H9 (cell line): ENCODE results near the gene MAML1. TPM values are rescaled to one million over a fixed set of nuclear protein-coding genes. Genes with fewer than 3 reads are reported as not detected.

Experiments
- DNase-seq: peaks from one replicate; pipeline ENCODE4 v3.0.0-alpha.2; 2017
- H2AFZ ChIP-seq: one replicate; pipeline ENCODE4 v1.6.1; 2013; ENCODE audit warnings: mild to moderate bottlenecking, low read length, control low read depth, moderate library complexity
- H2AK5ac ChIP-seq: 2 replicates; pipeline ENCODE4 v1.6.1; 2013; ENCODE audit warnings: low read length, control low read depth, mixed read lengths; ENCODE audit not compliant: insufficient read length
- H2BK120ac ChIP-seq: one replicate; pipeline ENCODE4 v1.6.1; 2013; ENCODE audit warnings: low read depth, mild to moderate bottlenecking, low read length, control low read depth, inconsistent platforms; ENCODE audit not compliant: poor library complexity, severe bottlenecking
- H2BK12ac ChIP-seq: 2 replicates; pipeline ENCODE4 v1.6.1; 2013; ENCODE audit warnings: low read length, control low read depth, mixed read lengths, low read depth; ENCODE audit not compliant: insufficient read length
- H2BK15ac ChIP-seq: 2 replicates; pipeline ENCODE4 v1.6.1; 2013; ENCODE audit warnings: low read depth, low read length, control low read depth
- H2BK20ac ChIP-seq: one replicate; pipeline ENCODE4 v1.6.1; 2013; ENCODE audit warnings: low read depth, mild to moderate bottlenecking, low read length, control low read depth, inconsistent platforms; ENCODE audit not compliant: poor library complexity, severe bottlenecking
- H2BK5ac ChIP-seq: 2 replicates; pipeline ENCODE4 v1.6.1; 2013; ENCODE audit warnings: low read length, control low read depth, mixed read lengths; ENCODE audit not compliant: insufficient read length
- H3K14ac ChIP-seq: 2 replicates; pipeline ENCODE4 v1.6.1; 2013; ENCODE audit warnings: low read length, control low read depth; ENCODE audit not compliant: insufficient read depth
- H3K18ac ChIP-seq: 2 replicates; pipeline ENCODE4 v1.6.1; 2013; ENCODE audit warnings: low read depth, mild to moderate bottlenecking, mixed read lengths, low read length, control low read depth; ENCODE audit not compliant: insufficient read length
- H3K23ac ChIP-seq: 2 replicates; pipeline ENCODE4 v1.6.1; 2013; ENCODE audit warnings: low read length, control low read depth, mixed read lengths, low read depth; ENCODE audit not compliant: insufficient read length
- H3K23me2 ChIP-seq: 2 replicates; pipeline ENCODE4 v1.6.1; 2013; ENCODE audit warnings: low read depth, mild to moderate bottlenecking, mixed read lengths, low read length, control low read depth; ENCODE audit not compliant: insufficient read length, poor library complexity, severe bottlenecking
- H3K27ac ChIP-seq: 2 replicates; pipeline ENCODE4 v1.5.1; 2013; ENCODE audit warnings: low read length, control low read depth, mixed read lengths, low read depth; ENCODE audit not compliant: insufficient read length
- H3K27me3 ChIP-seq: 2 replicates; pipeline ENCODE4 v1.6.1; 2013; ENCODE audit warnings: low read length, control low read depth, inconsistent platforms; ENCODE audit not compliant: insufficient read depth
- H3K4ac ChIP-seq: 2 replicates; pipeline ENCODE4 v1.6.1; 2013; ENCODE audit warnings: low read depth, mild to moderate bottlenecking, control low read depth, inconsistent platforms, low read length, moderate library complexity
- H3K4me1 ChIP-seq: 2 replicates; pipeline ENCODE4 v1.6.1; 2013; ENCODE audit warnings: low read length, control low read depth, inconsistent platforms; ENCODE audit not compliant: insufficient read depth
- H3K4me2 ChIP-seq: 2 replicates; pipeline ENCODE4 v1.6.1; 2013; ENCODE audit warnings: low read length, control low read depth, mixed read lengths; ENCODE audit not compliant: insufficient read length, insufficient read depth
- H3K56ac ChIP-seq: 2 replicates; pipeline ENCODE4 v1.6.1; 2013; ENCODE audit warnings: low read depth, mild to moderate bottlenecking, mixed read lengths, low read length, control low read depth; ENCODE audit not compliant: insufficient read length
- H3K79me1 ChIP-seq: 2 replicates; pipeline ENCODE4 v1.6.1; 2013; ENCODE audit warnings: low read depth, mild to moderate bottlenecking, moderate library complexity, low read length, control low read depth, inconsistent platforms; ENCODE audit not compliant: insufficient read depth, poor library complexity, severe bottlenecking
- H3K79me2 ChIP-seq: 2 replicates; pipeline ENCODE4 v1.6.1; 2013; ENCODE audit warnings: low read length, control low read depth, inconsistent platforms; ENCODE audit not compliant: insufficient read depth
- H3K9ac ChIP-seq: 2 replicates; pipeline ENCODE4 v1.6.1; 2013; ENCODE audit warnings: low read length, control low read depth, mixed read lengths; ENCODE audit not compliant: insufficient read length; ENCODE audit errors: extremely low read depth
- H3K9me3 ChIP-seq: one replicate; pipeline ENCODE4 v1.6.1; 2013; ENCODE audit warnings: low read depth, low read length, inconsistent platforms; ENCODE audit not compliant: control insufficient read depth
- H3T11ph ChIP-seq: one replicate; pipeline ENCODE4 v1.6.1; 2013; ENCODE audit warnings: mild to moderate bottlenecking, low read length, control low read depth, inconsistent platforms
- H4K20me1 ChIP-seq: one replicate; pipeline ENCODE4 v1.6.1; 2013; ENCODE audit not compliant: control insufficient read depth, insufficient read length, insufficient read depth
- H4K5ac ChIP-seq: 2 replicates; pipeline ENCODE4 v1.6.1; 2013; ENCODE audit warnings: low read depth, mild to moderate bottlenecking, mixed read lengths, low read length, control low read depth; ENCODE audit not compliant: insufficient read length
- H4K8ac ChIP-seq: replicated peaks from 2 replicates; pipeline ENCODE4 v1.6.1; 2013; ENCODE audit warnings: low read length, control low read depth, mixed read lengths, low read depth; ENCODE audit not compliant: insufficient read length
- H4K91ac ChIP-seq: 2 replicates; pipeline ENCODE4 v1.6.1; 2013; ENCODE audit warnings: low read depth, mild to moderate bottlenecking, moderate library complexity, mixed read lengths, low read length, control low read depth; ENCODE audit not compliant: insufficient read length
- H3K27ac Mint-ChIP-seq, 3 experiments: 2 replicates in 2 of 3; 3 replicates in 1 of 3; pipeline ENCODE4 v1.8.0; 2020 to 2021; ENCODE audit warnings: mixed read lengths in 3 of 3, mild to moderate bottlenecking in 1 of 3, moderate library complexity in 1 of 3
- H3K27me3 Mint-ChIP-seq: 2 replicates; pipeline ENCODE4 v1.8.0; 2021; ENCODE audit warnings: low read depth, mild to moderate bottlenecking, moderate library complexity, mixed read lengths
- H3K36me3 Mint-ChIP-seq, 3 experiments: 2 replicates in 2 of 3; 3 replicates in 1 of 3; pipeline ENCODE4 v1.8.0; 2020 to 2021; ENCODE audit warnings: low read depth in 3 of 3, mixed read lengths in 3 of 3; ENCODE audit not compliant: insufficient read depth in 1 of 3
- H3K4me1 Mint-ChIP-seq, 2 experiments: 2 replicates each; pipeline ENCODE4 v1.8.0; 2020; ENCODE audit warnings: mixed read lengths in 2 of 2
- H3K4me3 Mint-ChIP-seq, 2 experiments: 2 replicates in 1 of 2; 3 replicates in 1 of 2; pipeline ENCODE4 v1.8.0; 2020 to 2021; ENCODE audit warnings: mild to moderate bottlenecking in 2 of 2, mixed read lengths in 2 of 2, moderate library complexity in 1 of 2
- H3K9me3 Mint-ChIP-seq, 2 experiments: 2 replicates in 1 of 2; 3 replicates in 1 of 2; pipeline ENCODE4 v1.8.0; 2020; ENCODE audit warnings: mild to moderate bottlenecking in 2 of 2, mixed read lengths in 2 of 2, moderate library complexity in 1 of 2
- WGBS: extraction: QIAGEN DNeasy Blood & Tissue Kit; methylation state at CpG from one replicate; pipeline ENCODE4 v1.1.7; 2013; ENCODE audit warnings: missing lambda C conversion rate, low lambda C conversion rate, mixed read lengths; ENCODE audit not compliant: insufficient read length; ENCODE audit errors: extremely low coverage; 5-methylcytosine and 5-hydroxymethylcytosine counted together
- total RNA-seq: library from RNA; stranded (reverse); gene quantifications from 2 replicates; pipeline ENCODE4 v1.2.1, GENCODE V29; 2021
- TF ChIP-seq, protein P1 (sequence below): fragments of 200-600 bp; sonication (generic); conservative IDR thresholded peaks from 3 replicates; pipeline ENCODE4 v1.8.0; 2021; ENCODE audit warnings: antibody characterized with exemption, mild to moderate bottlenecking

MAML1 gene
- total RNA-seq, 1 experiment from 2014 or later, result 50.8 TPM

GRCh38 chr5:179747811-179748210 is 15.2 kb downstream of the MAML1 start:
- no peak overlapping the region for H3K14ac ChIP-seq
- no peak overlapping the region for H3K4me2 ChIP-seq
- H3K4ac ChIP-seq, result no peak overlapping the region
- Mint-ChIP-seq H3K27me3 (no peaks in the 10 kb centered on the region), H3K36me3 (peaks cover 9 to 34% (median 22%) of the 10 kb centered on the region in 3 experiments; a peak in 6 of 7 replicates), H3K4me1 (peaks cover 0 to under 1% of the 10 kb centered on the region in 2 experiments; a peak in 1 of 4 replicates), H3K4me3 (no peak overlapping the region), H3K27ac (no peak overlapping the region), H3K9me3 (peaks cover 0 to 3% of the 10 kb centered on the region in 2 experiments; a peak in 1 of 5 replicates)
- no peak overlapping the region for H2AK5ac ChIP-seq
- no peaks in the 10 kb centered on the region for H3K9me3 ChIP-seq
- no peaks in the 10 kb centered on the region for H3K27me3 ChIP-seq
- WGBS, result no CpG with 5 or more reads among the region's 3 CpGs
- H2BK120ac ChIP-seq, result no peak overlapping the region
- H4K8ac ChIP-seq, result no peak overlapping the region
- TF ChIP-seq, protein P1, sequence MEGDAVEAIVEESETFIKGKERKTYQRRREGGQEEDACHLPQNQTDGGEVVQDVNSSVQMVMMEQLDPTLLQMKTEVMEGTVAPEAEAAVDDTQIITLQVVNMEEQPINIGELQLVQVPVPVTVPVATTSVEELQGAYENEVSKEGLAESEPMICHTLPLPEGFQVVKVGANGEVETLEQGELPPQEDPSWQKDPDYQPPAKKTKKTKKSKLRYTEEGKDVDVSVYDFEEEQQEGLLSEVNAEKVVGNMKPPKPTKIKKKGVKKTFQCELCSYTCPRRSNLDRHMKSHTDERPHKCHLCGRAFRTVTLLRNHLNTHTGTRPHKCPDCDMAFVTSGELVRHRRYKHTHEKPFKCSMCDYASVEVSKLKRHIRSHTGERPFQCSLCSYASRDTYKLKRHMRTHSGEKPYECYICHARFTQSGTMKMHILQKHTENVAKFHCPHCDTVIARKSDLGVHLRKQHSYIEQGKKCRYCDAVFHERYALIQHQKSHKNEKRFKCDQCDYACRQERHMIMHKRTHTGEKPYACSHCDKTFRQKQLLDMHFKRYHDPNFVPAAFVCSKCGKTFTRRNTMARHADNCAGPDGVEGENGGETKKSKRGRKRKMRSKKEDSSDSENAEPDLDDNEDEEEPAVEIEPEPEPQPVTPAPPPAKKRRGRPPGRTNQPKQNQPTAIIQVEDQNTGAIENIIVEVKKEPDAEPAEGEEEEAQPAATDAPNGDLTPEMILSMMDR, result no peak
- no peak overlapping the region for H2BK5ac ChIP-seq
- DNase-seq, result no peak
- H3K56ac ChIP-seq, result no peak overlapping the region
- H2AFZ ChIP-seq, result no peak overlapping the region
- H4K20me1 ChIP-seq, result no peaks in the 10 kb centered on the region
- no peak overlapping the region for H3K18ac ChIP-seq
- H4K91ac ChIP-seq, result no peak overlapping the region
- no peak overlapping the region for H3K23ac ChIP-seq
- no peak overlapping the region for H2BK12ac ChIP-seq
- no peaks in the 10 kb centered on the region for H3K23me2 ChIP-seq
- H3K79me1 ChIP-seq, result no peaks in the 10 kb centered on the region
- H3K79me2 ChIP-seq, result peaks cover 18% of the 10 kb centered on the region; the same call in 1 of the 2 replicates
- H2BK15ac ChIP-seq, result no peak overlapping the region
- H4K5ac ChIP-seq, result no peak overlapping the region
- no peak overlapping the region for H3T11ph ChIP-seq
- no peak overlapping the region for H3K27ac ChIP-seq
- no peaks in the 10 kb centered on the region for H3K4me1 ChIP-seq
- H3K9ac ChIP-seq, result no peak overlapping the region
- no peak overlapping the region for H2BK20ac ChIP-seq
